Measurements from ENCODE around the gene CPTP.
A peak's percentile ranks its signal among the peaks of the same experiment; 100 is the strongest.

The CPTP gene

GRCh38 chr1:1373815-1374588 lies 49.4 kb downstream of the CPTP start:
- no peak for TF ChIP-seq CTCF (IDR thresholded peaks at IDR 0.05; ENCODE audit: low read depth, low read length)
- peak overlapping the region; percentile 89 for H3K4me3 ChIP-seq (ENCODE audit: low read depth, low read length)

- H3K4me3 ChIP-seq (ENCODE audit: low read depth, low read length): peak overlapping the region; percentile 89
- TF ChIP-seq CTCF (IDR thresholded peaks at IDR 0.05; ENCODE audit: low read depth, low read length): no peak
Measured at GRCh38 chr1:1374589-1374928, 50.0 kb downstream of the CPTP start.

- peak within 1 kb of the TSS; percentile 89 for H3K4me3 ChIP-seq (ENCODE audit: low read depth, low read length)
- TF ChIP-seq CTCF (IDR thresholded peaks at IDR 0.05; ENCODE audit: low read depth, low read length): peak; percentile 27; the same call in 1 of the 2 replicates
Measured at GRCh38 chr1:1374929-1375662, 50.5 kb downstream of the CPTP start, which contains the start of gene AURKAIP1. Gene AURKAIP1, minus strand, starts transcription at chr1:1375207. Its CDS starts 451 bp downstream, at chr1:1374756.

GRCh38 chr1:1376551-1377226 lies 52.1 kb downstream of the CPTP start:
- no peak for TF ChIP-seq CTCF (IDR thresholded peaks at IDR 0.05; ENCODE audit: low read depth, low read length)
- no peak overlapping the region for H3K4me3 ChIP-seq (ENCODE audit: low read depth, low read length)

- TF ChIP-seq CTCF (IDR thresholded peaks at IDR 0.05; ENCODE audit: low read depth, low read length): no peak
- H3K4me3 ChIP-seq (ENCODE audit: low read depth, low read length): no peak overlapping the region
Measured at GRCh38 chr1:1377540-1378205, 53.1 kb downstream of the CPTP start.

Measured in WI38 (cell line).